Loucy (cell line): Measurements from ENCODE around the gene RALGDS.

ENCODE experiments used
- H2AFZ ChIP-seq: fragments of 200-600 bp; sonication (generic); 2 replicates; pipeline ENCODE4 v1.6.0; 2016; ENCODE audit warnings: antibody characterized with exemption, mild to moderate bottlenecking, low read length, moderate library complexity
- H3F3A ChIP-seq: fragments of 200-600 bp; 2 replicates; pipeline ENCODE4 v1.6.0; 2016; ENCODE audit warnings: antibody characterized with exemption, low read depth, mild to moderate bottlenecking
- H3K27me3 ChIP-seq: fragments of 200-600 bp; sonication (generic); 2 replicates; pipeline ENCODE4 v1.6.1; 2014; ENCODE audit warnings: low read length, mild to moderate bottlenecking; ENCODE audit not compliant: insufficient read depth, poor library complexity, severe bottlenecking
- H3K36me3 ChIP-seq: fragments of 200-600 bp; sonication (generic); 2 replicates; pipeline ENCODE4 v1.6.1; 2016; ENCODE audit warnings: low read length; ENCODE audit not compliant: insufficient read depth
- H3K4me1 ChIP-seq: fragments of 200-600 bp; sonication (generic); 2 replicates; pipeline ENCODE4 v1.5.1; 2014; ENCODE audit warnings: low read length, mild to moderate bottlenecking; ENCODE audit not compliant: insufficient read depth, poor library complexity, severe bottlenecking
- H3K4me2 ChIP-seq: fragments of 200-600 bp; sonication (generic); 2 replicates; pipeline ENCODE4 v1.6.0; 2014; ENCODE audit warnings: antibody characterized with exemption, low read length, low read depth, mild to moderate bottlenecking; ENCODE audit not compliant: poor library complexity, severe bottlenecking
- H3K4me3 ChIP-seq: fragments of 200-600 bp; sonication (generic); 2 replicates; pipeline ENCODE4 v1.5.1; 2014; ENCODE audit warnings: low read length, mild to moderate bottlenecking, mixed read lengths; ENCODE audit not compliant: poor library complexity, severe bottlenecking
- H3K79me2 ChIP-seq: fragments of 200-600 bp; sonication (generic); 2 replicates; pipeline ENCODE4 v1.6.1; 2014; ENCODE audit warnings: low read length; ENCODE audit not compliant: insufficient read depth
- H3K9ac ChIP-seq: fragments of 200-600 bp; sonication (generic); 2 replicates; pipeline ENCODE4 v1.6.0; 2014; ENCODE audit warnings: mild to moderate bottlenecking, low read depth, low read length, moderate library complexity; ENCODE audit not compliant: poor library complexity, severe bottlenecking
- H3K9me2 ChIP-seq: fragments of 200-600 bp; sonication (generic); replicated peaks from 2 replicates; pipeline ENCODE4 v1.6.1; 2016; ENCODE audit warnings: low read depth, low read length, mixed read lengths
- H3K9me3 ChIP-seq: fragments of 200-600 bp; sonication (generic); 2 replicates; pipeline ENCODE4 v1.6.1; 2014; ENCODE audit warnings: mild to moderate bottlenecking, antibody characterized with exemption, low read length, low read depth; ENCODE audit not compliant: insufficient read depth
- H4K20me1 ChIP-seq: fragments of 200-600 bp; sonication (generic); 2 replicates; pipeline ENCODE4 v1.6.0; 2014; ENCODE audit warnings: antibody characterized with exemption, low read length, mild to moderate bottlenecking; ENCODE audit not compliant: insufficient read depth, poor library complexity, severe bottlenecking
- EZH2phosphoT487 ChIP-seq: fragments of 200-600 bp; IDR thresholded peaks from 2 replicates; pipeline ENCODE4 v1.6.1; 2018; ENCODE audit warnings: antibody characterized with exemption, mild to moderate bottlenecking, moderate library complexity, borderline replicate concordance
- TF ChIP-seq, protein P1 (sequence below): fragments of 200-600 bp; sonication (generic); conservative IDR thresholded peaks from 2 replicates; pipeline ENCODE4 v1.5.1; 2014; ENCODE audit warnings: mild to moderate bottlenecking, antibody characterized with exemption, low read length

RALGDS gene

GRCh38 chr9:133132174-133132573, 11.1 kb upstream of the RALGDS start:
- Histone ChIP-seq H3K79me2 (peaks cover 99% of the 10 kb centered on the region), H3K9me2 (no peaks in the 10 kb centered on the region), H4K20me1 (peaks cover 69% of the 10 kb centered on the region), H3K9ac (no peak overlapping the region), H3K4me2 (no peak overlapping the region), H3K4me1 (peaks cover 30% of the 10 kb centered on the region), H3K9me3 (no peaks in the 10 kb centered on the region), H3F3A (no peaks in the 10 kb centered on the region), H3K27me3 (no peaks in the 10 kb centered on the region), H3K36me3 (peaks cover 13% of the 10 kb centered on the region; the same call in 1 of the 2 replicates), H3K4me3 (no peak overlapping the region), H2AFZ (no peak overlapping the region)
- no peak for TF ChIP-seq EZH2phosphoT487
- TF ChIP-seq, protein P1, sequence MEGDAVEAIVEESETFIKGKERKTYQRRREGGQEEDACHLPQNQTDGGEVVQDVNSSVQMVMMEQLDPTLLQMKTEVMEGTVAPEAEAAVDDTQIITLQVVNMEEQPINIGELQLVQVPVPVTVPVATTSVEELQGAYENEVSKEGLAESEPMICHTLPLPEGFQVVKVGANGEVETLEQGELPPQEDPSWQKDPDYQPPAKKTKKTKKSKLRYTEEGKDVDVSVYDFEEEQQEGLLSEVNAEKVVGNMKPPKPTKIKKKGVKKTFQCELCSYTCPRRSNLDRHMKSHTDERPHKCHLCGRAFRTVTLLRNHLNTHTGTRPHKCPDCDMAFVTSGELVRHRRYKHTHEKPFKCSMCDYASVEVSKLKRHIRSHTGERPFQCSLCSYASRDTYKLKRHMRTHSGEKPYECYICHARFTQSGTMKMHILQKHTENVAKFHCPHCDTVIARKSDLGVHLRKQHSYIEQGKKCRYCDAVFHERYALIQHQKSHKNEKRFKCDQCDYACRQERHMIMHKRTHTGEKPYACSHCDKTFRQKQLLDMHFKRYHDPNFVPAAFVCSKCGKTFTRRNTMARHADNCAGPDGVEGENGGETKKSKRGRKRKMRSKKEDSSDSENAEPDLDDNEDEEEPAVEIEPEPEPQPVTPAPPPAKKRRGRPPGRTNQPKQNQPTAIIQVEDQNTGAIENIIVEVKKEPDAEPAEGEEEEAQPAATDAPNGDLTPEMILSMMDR, result no peak

GRCh38 chr9:133131506-133131905, 10.5 kb upstream of the RALGDS start:
- Histone ChIP-seq H3K9me2 (no peaks in the 10 kb centered on the region), H2AFZ (no peak overlapping the region), H3K79me2 (peaks cover 99% of the 10 kb centered on the region), H3K4me3 (no peak overlapping the region), H3K27me3 (no peaks in the 10 kb centered on the region), H3K4me2 (peak overlapping the region; percentile 41), H4K20me1 (peaks cover 73% of the 10 kb centered on the region), H3K9ac (no peak overlapping the region), H3F3A (no peaks in the 10 kb centered on the region), H3K9me3 (no peaks in the 10 kb centered on the region), H3K4me1 (peaks cover 30% of the 10 kb centered on the region), H3K36me3 (peaks cover 20% of the 10 kb centered on the region; the same call in 1 of the 2 replicates)
- TF ChIP-seq, protein P1, result no peak
- no peak for TF ChIP-seq EZH2phosphoT487

GRCh38 chr9:133130685-133131244, 9.7 kb upstream of the RALGDS start:
- H3F3A ChIP-seq, result no peaks in the 10 kb centered on the region
- no peaks in the 10 kb centered on the region for H3K9me2 ChIP-seq
- peaks cover 75% of the 10 kb centered on the region for H4K20me1 ChIP-seq
- H2AFZ ChIP-seq, result no peak overlapping the region
- H3K9ac ChIP-seq, result peak overlapping the region; percentile 61
- peaks cover 98% of the 10 kb centered on the region for H3K79me2 ChIP-seq
- peaks cover 20% of the 10 kb centered on the region; the same call in 1 of the 2 replicates for H3K36me3 ChIP-seq
- peak overlapping the region; percentile 41 for H3K4me3 ChIP-seq
- H3K4me1 ChIP-seq, result peaks cover 27% of the 10 kb centered on the region
- TF ChIP-seq EZH2phosphoT487, result no peak
- TF ChIP-seq, protein P1, result no peak
- H3K9me3 ChIP-seq, result no peaks in the 10 kb centered on the region
- H3K27me3 ChIP-seq, result no peaks in the 10 kb centered on the region
- peak overlapping the region; percentile 63 for H3K4me2 ChIP-seq
